GM18511 (cell line): Measurements from ENCODE around the gene CAMK2D.
A peak's percentile ranks its signal among the peaks of the same experiment; 100 is the strongest.
"Not testable (repeated sequence)": the region's sequence is repeated elsewhere in the genome, so short reads cannot be mapped to it uniquely, and the experiment has no call there.

Experiments
- ATAC-seq: cut with Tn5 transposase; IDR thresholded peaks from one replicate; pipeline ENCODE4 v1.9.1; 2021; ENCODE audit warnings: mild to moderate bottlenecking, moderate library complexity; ENCODE audit not compliant: unreplicated experiment

The CAMK2D gene

DNA sequence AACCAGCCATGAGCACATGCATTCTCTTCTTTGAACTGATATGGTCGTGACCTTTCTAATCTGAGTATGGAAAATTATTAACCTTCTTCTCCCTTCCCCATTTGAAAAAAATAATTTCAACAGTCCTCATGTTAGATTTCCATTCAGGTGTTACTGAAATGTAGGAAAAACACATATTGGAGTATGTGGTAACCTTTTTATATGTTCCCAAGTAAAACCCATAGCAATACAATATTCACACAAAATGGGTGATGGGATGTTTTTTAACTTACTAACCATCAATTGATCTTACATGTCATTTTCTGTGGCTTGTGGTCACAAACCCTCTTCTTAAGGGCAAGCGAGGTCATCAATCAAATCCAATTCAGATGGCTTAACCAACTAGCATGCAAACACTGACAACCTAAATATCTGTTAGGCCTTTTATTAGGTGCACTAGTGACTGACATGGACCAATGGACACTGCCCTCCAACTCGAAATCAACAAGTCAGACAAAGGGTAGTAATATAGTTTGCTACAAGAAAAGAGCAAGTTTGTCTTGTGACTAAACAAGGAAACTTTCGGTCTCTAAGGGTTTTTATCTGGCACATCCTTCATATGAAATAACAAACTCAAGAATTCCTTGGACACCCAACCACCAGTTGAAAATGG lies 74.3 kb downstream of the CAMK2D start:
- peak; percentile 52 for ATAC-seq

DNA sequence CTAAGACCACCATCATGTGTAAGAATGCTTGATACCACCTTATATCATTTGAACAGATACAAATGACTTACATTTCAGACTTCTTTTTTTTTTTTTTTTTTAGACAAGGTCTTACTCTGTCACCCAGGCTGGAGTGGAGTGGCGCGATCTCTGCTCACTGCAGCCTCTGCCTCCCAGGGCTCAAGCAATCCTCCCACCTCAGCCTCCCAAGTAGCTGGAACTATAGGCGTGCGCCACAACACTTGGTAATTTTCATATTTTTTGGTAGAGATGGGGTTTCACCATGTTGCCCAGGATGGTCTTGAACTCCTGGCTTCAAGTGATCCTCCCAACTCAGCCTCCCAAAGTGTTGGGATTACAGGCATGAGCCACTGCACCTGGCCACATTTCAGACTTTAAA lies 76.4 kb downstream of the CAMK2D start:
- not testable (repeated sequence) for ATAC-seq

DNA sequence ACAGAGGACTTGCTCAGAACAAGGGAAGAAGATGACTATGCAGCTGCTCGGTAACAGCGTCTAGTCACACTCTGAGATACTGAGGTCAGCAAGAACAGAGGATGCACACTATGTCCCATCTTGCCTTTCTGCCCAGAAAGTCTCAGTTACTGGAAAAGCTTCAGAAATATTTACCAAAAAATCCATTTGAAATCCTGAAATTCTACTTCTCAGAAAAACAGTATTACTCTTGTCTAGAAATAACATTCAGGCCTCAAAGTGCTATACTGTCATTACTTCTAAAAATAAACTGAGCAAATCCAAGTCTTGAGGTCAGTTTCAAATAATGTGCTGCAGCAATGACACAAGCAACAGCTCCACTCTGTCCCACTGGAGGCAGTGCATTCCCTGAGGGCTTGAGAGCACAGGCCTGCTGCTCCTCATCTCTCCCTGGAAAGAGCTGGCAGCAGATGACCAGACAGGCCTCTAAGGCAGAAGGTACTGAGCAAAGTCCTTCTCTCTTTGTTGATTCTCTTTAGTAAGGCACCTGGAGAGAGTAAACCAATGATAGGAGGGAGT lies 76.9 kb downstream of the CAMK2D start:
- ATAC-seq: no peak

DNA sequence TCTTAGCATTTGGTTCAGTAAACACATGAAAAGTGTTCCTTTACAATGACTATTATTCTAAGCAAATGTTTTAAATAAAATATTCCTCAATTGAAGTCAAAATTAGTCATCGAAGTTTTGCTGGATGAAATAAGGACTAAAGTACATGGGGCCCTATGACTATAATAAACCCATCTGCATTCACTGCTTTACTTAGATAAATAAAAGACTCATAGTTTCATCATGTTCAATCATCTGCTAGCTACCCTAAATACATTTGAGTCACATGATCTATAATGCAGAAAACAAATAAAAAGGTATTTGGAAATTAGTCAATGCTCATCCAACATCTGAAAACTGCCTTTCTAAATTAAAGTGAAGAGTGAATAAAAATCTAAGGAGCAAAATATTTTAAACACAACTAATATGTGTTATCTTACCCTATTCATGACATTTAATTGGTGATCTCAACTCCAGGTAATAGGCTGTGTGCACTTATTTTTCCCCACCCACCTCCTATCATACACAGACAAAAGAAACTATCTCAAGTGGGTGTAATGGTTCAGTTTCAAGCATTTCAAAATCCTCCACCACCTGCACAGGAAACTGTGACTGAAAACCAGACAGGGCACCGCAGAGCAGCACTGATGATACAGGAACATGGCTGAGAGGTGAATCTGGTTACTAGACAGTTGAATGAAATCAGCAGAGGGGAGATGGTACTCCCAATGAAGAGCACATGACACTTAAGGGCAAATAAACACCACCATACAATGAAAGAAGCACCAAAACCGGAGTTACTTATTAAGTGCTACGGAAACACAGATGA lies 78.6 kb downstream of the CAMK2D start:
- ATAC-seq: peak; percentile 94

DNA sequence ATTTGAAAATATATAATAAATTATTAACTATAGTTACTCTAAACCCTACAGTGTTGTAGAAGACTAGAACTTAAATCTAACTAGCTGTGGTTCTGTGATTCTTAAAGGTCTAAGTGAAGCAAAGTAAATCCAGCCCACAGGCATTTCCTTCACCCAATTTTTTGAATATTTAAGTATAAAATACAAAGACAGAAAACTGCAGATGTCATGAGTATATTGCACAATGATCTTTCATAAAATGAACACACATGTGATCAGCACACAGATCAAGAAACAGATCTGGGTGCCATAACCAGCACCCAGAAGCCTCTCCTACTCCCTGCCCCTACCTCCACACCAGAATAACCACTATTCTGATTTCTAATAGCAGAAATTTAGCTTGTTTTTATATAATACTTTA lies 82.9 kb downstream of the CAMK2D start:
- ATAC-seq: no peak

DNA sequence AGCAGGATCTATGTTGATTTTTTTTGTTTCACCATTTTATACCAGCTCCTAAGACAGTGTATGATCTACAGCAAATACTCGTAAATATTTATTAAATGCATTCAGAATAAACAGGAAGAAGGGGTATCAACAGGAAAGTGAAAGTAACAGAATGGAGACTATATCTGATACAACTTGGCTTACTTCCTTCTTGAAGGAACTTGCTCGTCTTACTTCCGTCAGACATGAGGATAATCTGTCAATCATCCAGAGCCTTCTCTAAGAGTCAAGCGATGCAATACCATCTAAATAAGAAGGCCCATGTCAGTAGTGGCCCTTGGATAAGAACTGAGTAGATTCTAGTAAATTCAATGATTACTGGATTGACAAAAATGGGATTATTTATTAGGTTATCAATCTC lies 84.2 kb downstream of the CAMK2D start:
- no peak for ATAC-seq

DNA sequence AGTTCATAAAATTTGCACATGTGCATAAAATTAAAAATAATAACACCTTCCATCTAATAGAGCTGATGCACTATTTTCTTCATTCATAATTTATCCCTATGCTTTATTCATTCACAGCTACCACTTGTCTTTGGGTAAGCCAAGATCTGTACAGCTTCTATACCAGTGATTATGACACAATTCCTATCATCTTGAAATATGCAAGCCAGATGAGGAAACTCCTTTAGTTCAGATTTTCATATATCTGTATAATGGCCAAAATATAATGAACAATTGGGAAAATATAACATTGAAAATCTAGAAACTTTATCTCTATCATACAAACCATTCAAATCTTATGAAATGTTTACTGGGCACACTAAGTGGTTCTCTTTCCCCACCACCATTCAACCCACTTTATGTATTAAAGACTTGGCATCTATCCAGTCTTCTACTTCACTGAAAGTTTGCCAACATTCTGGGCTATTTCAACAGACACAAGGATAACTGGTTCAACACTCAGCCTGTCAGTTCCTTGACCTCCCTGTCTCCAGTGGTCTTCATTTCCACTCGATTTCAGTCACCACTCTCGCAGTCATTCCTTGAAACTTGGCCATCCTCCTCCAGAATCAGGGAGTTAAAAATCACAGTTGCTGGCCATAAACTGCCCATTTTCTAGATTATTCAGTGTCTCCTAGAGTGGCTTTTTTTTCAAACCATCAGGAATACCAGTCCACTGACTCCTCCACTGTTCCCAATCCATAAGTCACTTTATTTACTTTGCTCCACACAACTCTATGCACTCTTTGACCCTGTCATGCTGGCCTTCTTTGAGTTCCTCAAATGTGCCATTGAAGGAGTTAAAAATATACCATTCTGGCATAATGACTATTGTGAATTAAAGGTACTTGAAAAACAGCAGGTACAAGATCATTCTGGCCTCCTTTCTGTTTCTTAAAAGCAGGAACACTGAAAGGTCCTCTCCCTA lies 85.5 kb downstream of the CAMK2D start:
- ATAC-seq: no peak

DNA sequence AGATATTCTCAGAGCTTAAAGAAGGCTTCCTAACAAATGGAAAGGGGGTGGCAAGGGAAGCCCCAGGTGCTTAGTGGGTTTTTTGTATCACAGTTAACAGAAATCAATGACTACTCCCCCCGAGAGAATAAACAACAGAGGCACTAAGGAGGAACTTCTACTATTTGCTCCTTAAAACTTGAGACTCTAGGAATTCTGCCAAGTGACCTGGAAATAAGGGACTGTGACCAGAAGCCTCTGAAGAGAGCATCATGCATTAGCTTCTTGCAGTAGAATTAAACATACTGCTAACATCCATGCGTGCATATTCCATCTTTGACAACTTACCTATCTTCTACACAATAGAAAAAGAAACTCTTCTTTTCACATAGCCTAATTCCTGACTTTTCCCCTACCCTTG lies 86.8 kb downstream of the CAMK2D start:
- no peak for ATAC-seq

DNA sequence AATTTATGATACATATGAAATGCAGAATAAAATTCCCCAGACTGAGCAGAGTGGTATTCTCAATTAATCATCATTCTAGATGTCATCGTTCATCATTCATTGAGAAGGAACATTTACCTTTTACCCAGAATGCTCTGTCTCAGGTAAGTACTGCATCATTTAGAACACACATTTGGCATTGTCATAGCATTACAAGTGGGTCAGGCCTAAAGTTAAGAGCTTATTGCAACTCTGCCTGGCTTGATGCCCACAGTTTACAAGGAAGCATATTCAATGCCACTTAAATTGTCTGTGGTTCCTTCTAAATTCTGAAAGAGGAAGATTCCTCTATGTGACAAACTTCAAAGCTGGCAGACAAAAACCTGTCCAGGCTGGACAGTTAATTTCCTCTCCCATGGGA lies 87.3 kb downstream of the CAMK2D start:
- no peak for ATAC-seq

DNA sequence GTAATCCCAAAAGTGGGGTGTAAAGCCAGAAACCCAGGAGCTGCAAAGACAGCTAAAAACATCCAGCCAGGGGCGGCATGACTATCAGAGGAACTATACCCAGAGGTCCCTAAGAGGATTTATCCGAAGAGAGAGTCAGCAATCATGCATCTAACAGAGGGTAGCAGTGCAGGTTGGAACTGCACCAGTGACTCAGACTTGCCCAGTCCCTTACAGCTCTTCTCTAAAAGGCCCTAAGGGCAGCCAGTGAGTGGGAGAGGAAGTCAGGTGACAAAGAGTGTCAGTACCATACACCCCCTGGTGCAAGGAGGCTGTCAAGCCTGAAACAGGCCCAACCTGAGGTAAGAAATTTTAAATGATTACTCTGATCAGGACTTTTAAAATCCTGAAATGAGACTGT lies 88.1 kb downstream of the CAMK2D start:
- peak; percentile 87 for ATAC-seq

DNA sequence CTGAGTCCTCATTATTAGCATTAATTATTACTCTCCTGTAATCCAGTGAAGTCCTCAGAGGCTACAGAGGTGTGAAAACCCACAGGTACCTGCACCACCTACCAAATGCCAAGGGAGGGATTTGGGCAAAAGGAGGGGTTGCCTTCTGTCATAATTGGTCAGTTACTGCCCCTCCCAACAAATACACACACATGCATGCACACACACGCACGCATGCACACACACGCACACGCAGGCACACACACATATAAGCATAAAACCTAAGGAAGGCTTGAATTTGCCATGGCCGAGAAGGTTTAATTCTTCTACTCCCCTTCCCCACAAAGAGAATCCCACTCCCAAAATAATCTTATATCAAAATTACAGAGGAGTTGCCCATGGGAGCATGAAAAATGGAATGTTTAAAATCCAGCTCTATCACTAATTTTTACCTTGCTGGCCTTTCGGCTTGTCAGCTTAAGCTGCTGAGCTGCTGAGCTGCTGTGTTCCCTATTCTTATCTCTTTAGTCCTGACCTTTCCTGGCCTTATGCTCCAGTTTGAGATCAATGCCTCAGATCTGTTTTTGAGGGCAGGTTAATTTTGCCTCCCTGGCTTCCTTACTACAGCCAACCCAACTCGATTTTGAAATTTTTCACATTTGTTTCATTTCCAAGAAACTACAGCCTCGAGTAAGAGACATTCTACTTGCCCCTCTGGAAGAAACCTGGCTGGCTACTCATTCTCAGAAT lies 95.0 kb downstream of the CAMK2D start:
- no peak for ATAC-seq

DNA sequence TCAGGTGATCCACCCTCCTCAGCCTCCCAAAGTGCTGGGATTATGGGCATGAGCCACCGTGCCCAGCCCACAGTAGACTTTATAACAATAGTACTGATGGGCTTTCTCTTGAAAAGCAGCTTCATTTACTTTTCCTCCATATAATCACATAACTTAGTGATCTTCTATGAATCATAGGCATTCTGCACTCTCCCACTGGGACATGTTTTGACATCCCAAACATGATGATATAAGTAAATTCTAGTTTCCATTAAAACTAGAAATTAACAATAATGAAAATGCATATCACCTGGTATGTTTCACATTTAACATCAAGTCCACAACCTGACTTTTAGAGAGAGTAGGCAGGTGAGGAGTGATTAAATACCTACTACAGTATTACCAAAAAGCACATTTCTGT lies 96.5 kb downstream of the CAMK2D start:
- no peak for ATAC-seq

DNA sequence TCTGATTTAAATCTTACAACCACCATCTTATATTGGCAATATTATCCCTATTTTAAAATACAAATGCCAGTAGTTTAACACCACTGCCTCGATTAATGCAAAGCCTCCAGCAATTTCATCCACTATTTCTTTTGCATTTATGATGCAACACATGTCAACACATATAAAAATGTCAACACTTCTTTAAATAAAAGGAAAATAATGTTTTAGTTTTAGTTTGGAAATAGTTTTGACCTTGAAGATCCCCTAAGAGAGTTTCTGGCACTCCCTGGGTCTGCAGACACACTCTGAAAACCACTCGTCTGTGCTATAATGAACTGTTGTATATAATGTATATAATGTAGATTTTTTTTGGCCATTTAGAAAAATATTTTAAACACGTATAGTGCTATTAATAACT lies 99.0 kb downstream of the CAMK2D start:
- no peak for ATAC-seq

DNA sequence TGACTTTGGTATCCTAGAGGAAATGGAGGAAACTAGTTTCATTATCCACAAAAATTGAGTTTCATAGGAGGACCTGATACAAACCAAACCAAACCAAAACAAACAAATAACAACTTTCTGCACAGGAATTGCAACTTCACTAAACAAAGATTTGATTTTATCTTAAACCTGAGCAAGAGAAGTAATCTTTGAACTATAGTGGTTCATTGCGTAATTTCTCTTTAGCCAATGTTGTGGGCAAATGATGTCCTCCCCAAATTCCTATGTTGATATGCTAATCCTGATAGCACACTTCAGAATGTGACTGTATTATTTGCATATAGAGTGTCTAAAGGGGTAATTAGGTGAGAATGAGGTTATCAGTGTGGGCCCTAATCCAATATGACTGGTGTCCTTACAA lies 102.4 kb downstream of the CAMK2D start:
- no peak for ATAC-seq

DNA sequence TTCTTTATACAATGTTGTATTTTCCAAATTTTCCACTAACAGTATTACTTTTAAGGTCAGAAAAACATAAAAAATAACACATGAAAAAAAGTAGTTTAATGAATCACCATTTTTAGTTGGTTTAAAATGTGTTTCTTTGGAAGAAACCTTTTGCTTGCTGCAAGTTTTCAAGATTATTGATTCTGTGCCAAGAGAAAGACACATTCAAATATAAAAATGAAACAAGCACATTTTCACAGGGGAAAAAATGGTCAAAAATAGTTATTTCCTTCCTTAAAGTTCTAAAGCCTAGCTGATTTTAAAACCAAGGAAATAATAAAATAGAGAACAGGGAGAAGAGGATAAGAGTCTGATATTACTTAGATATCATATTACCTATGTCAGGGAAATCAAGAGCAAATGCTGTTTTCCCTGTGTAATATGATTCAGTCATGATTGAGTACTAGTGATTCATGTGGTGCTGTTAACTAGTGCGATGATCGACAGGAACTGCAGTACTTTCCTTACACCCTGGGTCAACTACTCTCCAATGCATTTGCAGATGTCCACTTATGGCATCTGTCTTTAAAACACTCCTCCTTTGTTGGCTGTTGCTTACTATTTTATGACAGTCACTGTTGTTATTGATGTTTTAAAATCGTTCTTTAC lies 103.8 kb downstream of the CAMK2D start:
- no peak for ATAC-seq

DNA sequence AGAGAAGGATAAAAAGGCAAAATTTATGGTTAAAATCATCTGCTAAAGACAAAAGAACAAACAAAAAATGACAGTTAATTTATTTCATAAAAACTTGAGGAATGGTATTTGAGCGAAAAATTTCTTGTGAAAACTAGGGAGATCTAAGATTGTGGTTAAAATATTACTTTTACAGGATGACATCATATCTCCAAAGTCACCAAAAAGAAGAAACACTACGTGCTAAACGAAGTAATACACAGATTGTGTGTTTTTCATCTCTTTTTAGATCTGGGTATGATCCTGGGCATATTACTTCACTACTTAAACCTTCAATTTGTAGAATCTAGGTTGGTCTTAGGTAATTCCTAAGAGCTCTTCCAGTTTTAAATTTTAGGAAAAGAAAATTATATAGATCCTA lies 107.7 kb downstream of the CAMK2D start:
- ATAC-seq: no peak

DNA sequence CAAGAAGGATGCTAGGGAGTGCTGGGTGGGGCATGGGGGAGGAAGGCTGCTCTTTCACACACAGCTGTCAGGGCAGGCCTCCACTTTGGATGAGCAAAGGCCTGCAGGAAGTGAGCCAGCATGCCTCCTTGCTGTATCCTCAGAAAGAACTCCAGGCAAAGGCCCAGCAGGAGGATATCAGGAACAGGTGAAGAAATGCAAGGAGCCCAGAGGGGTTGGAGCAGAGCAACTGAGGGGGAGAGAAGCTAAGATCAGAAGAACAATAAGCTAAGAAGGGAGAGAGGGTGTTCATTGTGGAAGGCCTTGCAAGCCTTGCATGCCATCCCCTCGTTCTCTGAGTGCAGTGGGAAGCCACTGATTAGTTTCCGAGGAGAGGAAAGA lies 115.1 kb downstream of the CAMK2D start:
- ATAC-seq: no peak

DNA sequence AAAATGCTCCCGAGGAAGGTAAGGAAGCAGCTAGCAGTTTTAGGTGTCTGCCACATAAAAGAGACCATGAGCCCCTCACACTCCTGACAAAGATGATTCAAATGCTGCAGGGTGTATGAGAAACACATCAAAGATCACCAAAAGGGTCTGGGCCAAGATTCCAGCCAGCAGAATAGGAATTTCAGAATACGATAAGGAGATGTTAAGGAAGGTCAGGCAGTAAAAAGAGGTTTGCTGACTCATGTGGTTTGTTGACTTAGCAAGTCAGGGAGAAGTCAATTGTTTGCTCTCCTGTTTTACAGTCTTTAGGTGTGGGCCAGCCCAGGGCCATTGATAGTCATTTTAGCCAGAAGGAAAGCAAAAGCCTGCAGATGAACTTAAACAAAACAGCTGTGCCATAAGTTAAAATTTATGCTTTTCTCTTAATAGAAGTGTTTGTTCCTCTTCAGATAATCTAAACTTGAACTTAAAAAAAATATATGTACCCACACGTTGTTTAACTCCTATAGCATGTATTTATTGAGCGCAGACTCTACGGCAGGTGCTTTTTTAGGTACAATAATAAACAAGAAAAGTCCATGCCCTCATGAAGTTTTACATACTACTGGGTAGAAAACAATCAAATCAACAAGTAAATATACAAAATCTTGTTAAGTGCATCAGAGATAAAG lies 115.6 kb downstream of the CAMK2D start:
- ATAC-seq: no peak

DNA sequence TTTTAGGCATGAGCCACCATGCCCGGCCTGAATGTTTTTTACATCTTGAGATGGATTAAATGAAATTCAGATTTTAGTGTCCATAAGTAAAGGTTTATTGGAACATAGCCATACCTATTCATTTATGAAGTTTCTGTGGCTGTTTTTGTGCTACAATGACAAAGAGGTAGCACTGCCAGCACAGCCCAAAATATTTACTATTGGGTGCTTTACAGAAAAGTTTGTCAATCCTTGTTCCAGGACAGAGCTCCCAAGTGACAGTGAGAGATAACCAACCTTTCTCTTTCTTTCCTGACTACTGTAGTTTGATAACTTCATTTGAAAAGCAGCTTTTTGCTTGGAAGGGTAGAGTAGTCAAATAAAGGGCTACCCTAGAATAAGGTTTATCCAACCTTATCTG lies 116.2 kb downstream of the CAMK2D start:
- ATAC-seq: no peak

DNA sequence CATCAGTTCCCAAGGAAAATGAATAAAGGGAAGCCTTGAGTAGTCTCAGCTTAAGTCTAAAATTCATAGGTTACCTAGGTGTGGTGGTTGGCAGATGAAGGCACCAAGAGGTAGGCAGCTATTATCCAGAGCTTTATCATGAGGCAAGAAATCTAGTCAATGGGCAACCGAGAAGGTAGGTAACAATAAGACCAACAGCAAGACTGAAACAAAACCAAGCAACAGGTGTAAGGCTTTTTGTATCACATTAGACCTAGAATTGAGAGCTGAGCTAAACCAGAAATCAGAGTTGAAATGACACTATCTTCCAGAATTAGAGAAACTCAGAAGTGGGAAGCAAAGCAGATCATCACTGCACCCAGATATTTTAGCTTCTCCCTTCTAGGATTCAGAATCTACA lies 117.1 kb downstream of the CAMK2D start:
- no peak for ATAC-seq
